ENCODE data around the gene APOL4.
"Not testable (repeated sequence)": the region's sequence is repeated elsewhere in the genome, so short reads cannot be mapped to it uniquely, and the experiment has no call there.

The APOL4 gene

GRCh38 chr22:36155702-36156101, 45.9 kb downstream of the APOL4 start:
- Histone ChIP-seq H3K4me3 (ENCODE audit: low read depth, low read length) (no peak overlapping the region), H3K36me3 (replicated peaks) (no peaks in the 10 kb centered on the region), H3K27ac (no peak overlapping the region), H3K27me3 (replicated peaks) (no peaks in the 10 kb centered on the region)
- DNase-seq, result no peak
- in situ Hi-C loops (cut with HindIII; ENCODE audit: low pct_ligation_motif_present, low sequenced_read_pairs), result loop anchor here (25.0 kb wide), 1 partner anchor 107 kb away; the partner anchor contains the start of gene APOL1
- TF ChIP-seq, protein P1, sequence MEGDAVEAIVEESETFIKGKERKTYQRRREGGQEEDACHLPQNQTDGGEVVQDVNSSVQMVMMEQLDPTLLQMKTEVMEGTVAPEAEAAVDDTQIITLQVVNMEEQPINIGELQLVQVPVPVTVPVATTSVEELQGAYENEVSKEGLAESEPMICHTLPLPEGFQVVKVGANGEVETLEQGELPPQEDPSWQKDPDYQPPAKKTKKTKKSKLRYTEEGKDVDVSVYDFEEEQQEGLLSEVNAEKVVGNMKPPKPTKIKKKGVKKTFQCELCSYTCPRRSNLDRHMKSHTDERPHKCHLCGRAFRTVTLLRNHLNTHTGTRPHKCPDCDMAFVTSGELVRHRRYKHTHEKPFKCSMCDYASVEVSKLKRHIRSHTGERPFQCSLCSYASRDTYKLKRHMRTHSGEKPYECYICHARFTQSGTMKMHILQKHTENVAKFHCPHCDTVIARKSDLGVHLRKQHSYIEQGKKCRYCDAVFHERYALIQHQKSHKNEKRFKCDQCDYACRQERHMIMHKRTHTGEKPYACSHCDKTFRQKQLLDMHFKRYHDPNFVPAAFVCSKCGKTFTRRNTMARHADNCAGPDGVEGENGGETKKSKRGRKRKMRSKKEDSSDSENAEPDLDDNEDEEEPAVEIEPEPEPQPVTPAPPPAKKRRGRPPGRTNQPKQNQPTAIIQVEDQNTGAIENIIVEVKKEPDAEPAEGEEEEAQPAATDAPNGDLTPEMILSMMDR (IDR thresholded peaks at IDR 0.05; ENCODE audit: low read depth, low read length, missing control alignments), result no peak

DNA sequence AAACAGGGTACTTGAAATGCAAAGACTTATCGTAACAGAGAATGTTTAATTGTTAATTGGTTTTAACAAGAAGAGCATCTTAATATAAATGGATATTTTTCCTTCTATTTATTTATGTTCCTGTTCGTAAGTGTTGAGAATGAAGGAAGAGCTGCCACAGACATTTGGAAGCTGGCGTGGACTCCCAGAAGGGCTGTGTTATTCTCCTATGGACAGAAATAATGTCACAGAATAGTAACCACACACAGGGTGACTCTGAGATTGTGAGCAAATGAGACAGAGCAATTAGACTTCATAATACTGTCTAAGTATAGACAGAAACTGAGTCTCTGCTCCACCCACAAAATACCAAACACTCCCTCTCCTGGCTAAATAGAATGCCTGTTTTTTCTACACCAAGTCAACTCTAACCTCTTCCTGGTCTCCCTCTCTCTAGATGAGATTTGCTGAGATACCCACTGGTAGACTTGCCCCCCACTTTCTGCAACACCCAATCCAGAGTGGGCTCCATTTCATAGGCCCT, 47.1 kb downstream of the APOL4 start:
- TF ChIP-seq, protein P1 (IDR thresholded peaks at IDR 0.05; ENCODE audit: low read depth, low read length, missing control alignments), result no peak
- in situ Hi-C loops (cut with HindIII; ENCODE audit: low pct_ligation_motif_present, low sequenced_read_pairs), result loop anchor here (25.0 kb wide), 1 partner anchor 108 kb away; the partner anchor contains the start of gene APOL1

DNA sequence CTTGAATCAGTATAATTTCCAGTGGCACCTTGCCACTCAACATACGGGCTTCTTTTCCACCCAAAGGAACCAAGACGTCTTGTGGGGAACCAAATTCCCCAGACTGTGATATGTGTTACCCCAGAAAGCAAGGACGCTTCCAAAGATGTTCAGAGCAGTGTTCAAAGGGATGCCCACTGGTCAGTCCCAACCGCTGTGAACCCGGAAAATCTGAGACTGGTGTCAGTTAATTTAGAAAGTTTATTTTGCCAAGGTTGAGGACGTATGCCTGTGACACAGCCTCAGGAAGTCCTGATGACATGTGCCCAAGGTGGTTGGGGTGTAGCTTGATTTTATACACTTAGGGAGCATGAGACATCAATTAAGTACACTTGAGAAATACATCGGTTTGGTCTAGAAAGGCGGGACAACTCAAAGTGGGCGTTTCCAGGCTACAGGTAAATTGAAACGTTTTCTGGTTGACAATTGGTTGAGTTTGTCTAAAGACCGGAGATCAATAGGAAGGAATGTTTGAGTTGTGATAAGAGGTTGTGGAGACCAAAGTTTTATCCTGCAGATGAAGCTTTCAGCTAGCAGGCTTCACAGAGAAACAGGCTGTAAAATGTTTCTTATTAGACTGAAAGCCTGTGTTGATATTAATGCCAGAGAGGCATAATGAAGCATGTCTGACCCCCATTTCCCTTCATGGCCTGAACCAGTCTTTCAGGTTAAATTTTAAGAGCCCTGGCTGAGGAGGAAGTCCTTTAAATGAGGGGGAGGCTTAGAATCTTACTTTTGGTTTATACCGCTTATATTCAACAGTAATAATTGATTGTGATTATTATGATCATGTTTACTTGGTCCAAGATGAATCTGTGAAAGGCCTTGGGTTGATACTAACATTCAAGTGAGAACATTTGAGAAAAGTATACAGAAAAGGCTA, 47.8 kb downstream of the APOL4 start:
- no peaks in the 10 kb centered on the region for H3K27me3 ChIP-seq (replicated peaks)
- in situ Hi-C loops (cut with HindIII; ENCODE audit: low pct_ligation_motif_present, low sequenced_read_pairs), result loop anchor here (25.0 kb wide), 1 partner anchor 109 kb away; the partner anchor contains the start of gene APOL1
- DNase-seq, result no peak
- TF ChIP-seq, protein P1 (IDR thresholded peaks at IDR 0.05; ENCODE audit: low read depth, low read length, missing control alignments), result no peak
- no peak overlapping the region for H3K4me3 ChIP-seq (ENCODE audit: low read depth, low read length)
- H3K36me3 ChIP-seq (replicated peaks), result no peaks in the 10 kb centered on the region
- H3K27ac ChIP-seq, result no peak overlapping the region

More for the DNA sequence above, 47.1 kb downstream of the APOL4 start:
- no peak overlapping the region for H3K27ac ChIP-seq
- H3K36me3 ChIP-seq (replicated peaks), result no peaks in the 10 kb centered on the region
- no peaks in the 10 kb centered on the region for H3K27me3 ChIP-seq (replicated peaks)
- H3K4me3 ChIP-seq (ENCODE audit: low read depth, low read length), result no peak overlapping the region
- DNase-seq, result no peak

- not testable (repeated sequence) for H3K27ac ChIP-seq; DNase-seq; H3K4me3 ChIP-seq (ENCODE audit: low read depth, low read length); H3K36me3 ChIP-seq (replicated peaks); H3K27me3 ChIP-seq (replicated peaks)
- in situ Hi-C loops (cut with HindIII; ENCODE audit: low pct_ligation_motif_present, low sequenced_read_pairs), result loop anchor here (25.0 kb wide), 1 partner anchor 109 kb away; the partner anchor contains the start of gene APOL1
These were observed 48.8 kb downstream of the APOL4 start for GRCh38 chr22:36152821-36153220.

GRCh38 chr22:36152088-36152487, 49.5 kb downstream of the APOL4 start:
- TF ChIP-seq, protein P1 (IDR thresholded peaks at IDR 0.05; ENCODE audit: low read depth, low read length, missing control alignments), result no peak
- no peaks in the 10 kb centered on the region for H3K27me3 ChIP-seq (replicated peaks)
- in situ Hi-C loops (cut with HindIII; ENCODE audit: low pct_ligation_motif_present, low sequenced_read_pairs), result loop anchor here (25.0 kb wide), 1 partner anchor 110 kb away; the partner anchor contains the start of gene APOL1
- no peaks in the 10 kb centered on the region for H3K36me3 ChIP-seq (replicated peaks)
- H3K4me3 ChIP-seq (ENCODE audit: low read depth, low read length), result no peak overlapping the region
- H3K27ac ChIP-seq, result no peak overlapping the region
- no peak for DNase-seq

- DNase-seq, result no peak
- Histone ChIP-seq H3K36me3 (replicated peaks) (no peaks in the 10 kb centered on the region), H3K27me3 (replicated peaks) (no peaks in the 10 kb centered on the region), H3K27ac (no peak overlapping the region), H3K4me3 (ENCODE audit: low read depth, low read length) (no peak overlapping the region)
- TF ChIP-seq, protein P1 (IDR thresholded peaks at IDR 0.05; ENCODE audit: low read depth, low read length, missing control alignments), result no peak
- in situ Hi-C loops (cut with HindIII; ENCODE audit: low pct_ligation_motif_present, low sequenced_read_pairs), result loop anchor here (25.0 kb wide), 1 partner anchor 111 kb away; the partner anchor contains the start of gene APOL1
These were observed 50.5 kb downstream of the APOL4 start for GRCh38 chr22:36151006-36151595.

Data from brain microvascular endothelial cell (primary cell).